Memory B cell (primary cell): ENCODE measurements around the gene NUDCD3.

Source experiments
- ATAC-seq: fragments of 150-1000 bp; cut with Tn5 transposase; 2 replicates; pipeline ENCODE4 v1.10.0; 2021; ENCODE audit warnings: low read depth, mild to moderate bottlenecking, moderate library complexity
- DNase-seq, 2 donors: peaks; one replicate each; pipeline ENCODE4 v3.0.0; 2022; ENCODE audit warnings: low spot score in 2 of 2
- H3K27ac Mint-ChIP-seq: one replicate; pipeline ENCODE4 v1.8.0; 2022; ENCODE audit warnings: mild to moderate bottlenecking, moderate library complexity, mixed read lengths
- H3K27me3 Mint-ChIP-seq: one replicate; pipeline ENCODE4 v1.8.0; 2022; ENCODE audit warnings: mixed read lengths
- H3K36me3 Mint-ChIP-seq: one replicate; pipeline ENCODE4 v1.8.0; 2022; ENCODE audit warnings: mild to moderate bottlenecking, mixed read lengths
- H3K4me1 Mint-ChIP-seq: one replicate; pipeline ENCODE4 v1.8.0; 2022; ENCODE audit warnings: mixed read lengths
- H3K4me3 Mint-ChIP-seq: one replicate; pipeline ENCODE4 v1.8.0; 2022; ENCODE audit warnings: mild to moderate bottlenecking, moderate library complexity, mixed read lengths
- H3K9me3 Mint-ChIP-seq: one replicate; pipeline ENCODE4 v1.8.0; 2022; ENCODE audit warnings: mixed read lengths

NUDCD3 gene

GRCh38 chr7:44482502-44483485, 7.7 kb downstream of the NUDCD3 start:
- Mint-ChIP-seq H3K9me3 (peaks cover 9% of the 10 kb centered on the region), H3K36me3 (peaks cover 40% of the 10 kb centered on the region), H3K4me3 (no peak overlapping the region), H3K27ac (no peak overlapping the region), H3K4me1 (peaks cover 24% of the 10 kb centered on the region), H3K27me3 (no peaks in the 10 kb centered on the region)
- ATAC-seq, result no peak
- no peak for DNase-seq

GRCh38 chr7:44477938-44478337, 12.5 kb downstream of the NUDCD3 start:
- Mint-ChIP-seq H3K4me1 (peaks cover 21% of the 10 kb centered on the region), H3K4me3 (no peak overlapping the region)
- no peak for ATAC-seq

GRCh38 chr7:44477063-44477830, 13.2 kb downstream of the NUDCD3 start:
- Mint-ChIP-seq H3K9me3 (no peaks in the 10 kb centered on the region), H3K27ac (no peak overlapping the region), H3K27me3 (no peaks in the 10 kb centered on the region), H3K36me3 (peaks cover 29% of the 10 kb centered on the region), H3K4me3 (no peak overlapping the region), H3K4me1 (peaks cover 20% of the 10 kb centered on the region)
- ATAC-seq, result peak; percentile 90
- DNase-seq, result peak; percentile 51 to 59

More at GRCh38 chr7:44477938-44478337, 12.5 kb downstream of the NUDCD3 start:
- DNase-seq, result no peak
- Mint-ChIP-seq H3K9me3 (peaks cover 5% of the 10 kb centered on the region), H3K36me3 (peaks cover 34% of the 10 kb centered on the region), H3K27ac (no peak overlapping the region), H3K27me3 (no peaks in the 10 kb centered on the region)

GRCh38 chr7:44476313-44476712, 14.1 kb downstream of the NUDCD3 start:
- no peak overlapping the region for H3K4me3 Mint-ChIP-seq
- peaks cover 31% of the 10 kb centered on the region for H3K36me3 Mint-ChIP-seq
- H3K27me3 Mint-ChIP-seq, result no peaks in the 10 kb centered on the region
- DNase-seq, result no peak
- H3K4me1 Mint-ChIP-seq, result peaks cover 23% of the 10 kb centered on the region
- no peak for ATAC-seq
- H3K9me3 Mint-ChIP-seq, result no peaks in the 10 kb centered on the region
- H3K27ac Mint-ChIP-seq, result no peak overlapping the region

GRCh38 chr7:44473295-44473694, 17.2 kb downstream of the NUDCD3 start:
- no peaks in the 10 kb centered on the region for H3K9me3 Mint-ChIP-seq
- H3K4me3 Mint-ChIP-seq, result no peak overlapping the region
- ATAC-seq, result no peak
- peaks cover 33% of the 10 kb centered on the region for H3K4me1 Mint-ChIP-seq
- no peak for DNase-seq
- no peak overlapping the region for H3K27ac Mint-ChIP-seq
- H3K27me3 Mint-ChIP-seq, result no peaks in the 10 kb centered on the region
- peaks cover 32% of the 10 kb centered on the region for H3K36me3 Mint-ChIP-seq

GRCh38 chr7:44472843-44473242, 17.6 kb downstream of the NUDCD3 start:
- no peaks in the 10 kb centered on the region for H3K27me3 Mint-ChIP-seq
- no peak overlapping the region for H3K27ac Mint-ChIP-seq
- H3K36me3 Mint-ChIP-seq, result peaks cover 34% of the 10 kb centered on the region
- no peaks in the 10 kb centered on the region for H3K9me3 Mint-ChIP-seq
- peaks cover 33% of the 10 kb centered on the region for H3K4me1 Mint-ChIP-seq
- no peak overlapping the region for H3K4me3 Mint-ChIP-seq
- ATAC-seq (no peak), DNase-seq (no peak)

- Mint-ChIP-seq H3K27me3 (no peaks in the 10 kb centered on the region), H3K27ac (no peak overlapping the region), H3K4me3 (no peak overlapping the region), H3K9me3 (no peaks in the 10 kb centered on the region), H3K36me3 (peaks cover 38% of the 10 kb centered on the region), H3K4me1 (peaks cover 27% of the 10 kb centered on the region)
- no peak for DNase-seq
- ATAC-seq, result no peak
These were observed 18.6 kb downstream of the NUDCD3 start for GRCh38 chr7:44471850-44472249.

- Mint-ChIP-seq H3K27ac (no peak overlapping the region), H3K27me3 (no peaks in the 10 kb centered on the region), H3K36me3 (peaks cover 37% of the 10 kb centered on the region), H3K4me1 (peaks cover 24% of the 10 kb centered on the region), H3K9me3 (no peaks in the 10 kb centered on the region), H3K4me3 (no peak overlapping the region)
- DNase-seq (no peak), ATAC-seq (no peak)
These were observed 19.0 kb downstream of the NUDCD3 start for GRCh38 chr7:44471436-44471835.

- DNase-seq (no peak), ATAC-seq (no peak)
- Mint-ChIP-seq H3K36me3 (peaks cover 40% of the 10 kb centered on the region), H3K4me3 (no peak overlapping the region), H3K27me3 (no peaks in the 10 kb centered on the region), H3K27ac (no peak overlapping the region), H3K9me3 (no peaks in the 10 kb centered on the region), H3K4me1 (peaks cover 27% of the 10 kb centered on the region)
These were observed 19.7 kb downstream of the NUDCD3 start for GRCh38 chr7:44470628-44471245.

GRCh38 chr7:44470135-44470479, 20.4 kb downstream of the NUDCD3 start:
- Mint-ChIP-seq H3K27ac (no peak overlapping the region), H3K36me3 (peaks cover 43% of the 10 kb centered on the region), H3K27me3 (no peaks in the 10 kb centered on the region), H3K4me3 (no peak overlapping the region), H3K9me3 (no peaks in the 10 kb centered on the region), H3K4me1 (peaks cover 25% of the 10 kb centered on the region)
- DNase-seq (no peak), ATAC-seq (no peak)

GRCh38 chr7:44469461-44470134, 20.9 kb downstream of the NUDCD3 start:
- no peak for ATAC-seq
- Mint-ChIP-seq H3K36me3 (peaks cover 46% of the 10 kb centered on the region), H3K27ac (no peak overlapping the region)

GRCh38 chr7:44467217-44467548, 23.3 kb downstream of the NUDCD3 start:
- no peak for DNase-seq
- H3K36me3 Mint-ChIP-seq, result peaks cover 37% of the 10 kb centered on the region
- H3K27ac Mint-ChIP-seq, result no peak overlapping the region
- H3K4me1 Mint-ChIP-seq, result peaks cover 24% of the 10 kb centered on the region
- ATAC-seq, result no peak
- H3K27me3 Mint-ChIP-seq, result no peaks in the 10 kb centered on the region
- H3K4me3 Mint-ChIP-seq, result no peak overlapping the region
- H3K9me3 Mint-ChIP-seq, result no peaks in the 10 kb centered on the region

More at GRCh38 chr7:44469461-44470134, 20.9 kb downstream of the NUDCD3 start:
- no peaks in the 10 kb centered on the region for H3K9me3 Mint-ChIP-seq
- no peak overlapping the region for H3K4me3 Mint-ChIP-seq
- H3K27me3 Mint-ChIP-seq, result no peaks in the 10 kb centered on the region
- DNase-seq, result no peak
- peaks cover 27% of the 10 kb centered on the region for H3K4me1 Mint-ChIP-seq

- DNase-seq (no peak), ATAC-seq (no peak)
- H3K9me3 Mint-ChIP-seq, result no peaks in the 10 kb centered on the region
- H3K27ac Mint-ChIP-seq, result no peak overlapping the region
- H3K36me3 Mint-ChIP-seq, result peaks cover 36% of the 10 kb centered on the region
- H3K27me3 Mint-ChIP-seq, result no peaks in the 10 kb centered on the region
- peaks cover 24% of the 10 kb centered on the region for H3K4me1 Mint-ChIP-seq
- no peak overlapping the region for H3K4me3 Mint-ChIP-seq
These were observed 23.9 kb downstream of the NUDCD3 start for GRCh38 chr7:44466300-44467216.
